H9 (cell line): ENCODE measurements around the gene BNIP5. TPM values are rescaled to one million over a fixed set of nuclear protein-coding genes. Genes with fewer than 3 reads are reported as not detected.

Source experiments
- DNase-seq: peaks from one replicate; pipeline ENCODE4 v3.0.0-alpha.2; 2017
- H2AFZ ChIP-seq: one replicate; pipeline ENCODE4 v1.6.1; 2013; ENCODE audit warnings: mild to moderate bottlenecking, low read length, control low read depth, moderate library complexity
- H2AK5ac ChIP-seq: 2 replicates; pipeline ENCODE4 v1.6.1; 2013; ENCODE audit warnings: low read length, control low read depth, mixed read lengths; ENCODE audit not compliant: insufficient read length
- H2BK120ac ChIP-seq: one replicate; pipeline ENCODE4 v1.6.1; 2013; ENCODE audit warnings: low read depth, mild to moderate bottlenecking, low read length, control low read depth, inconsistent platforms; ENCODE audit not compliant: poor library complexity, severe bottlenecking
- H2BK12ac ChIP-seq: 2 replicates; pipeline ENCODE4 v1.6.1; 2013; ENCODE audit warnings: low read length, control low read depth, mixed read lengths, low read depth; ENCODE audit not compliant: insufficient read length
- H2BK15ac ChIP-seq: 2 replicates; pipeline ENCODE4 v1.6.1; 2013; ENCODE audit warnings: low read depth, low read length, control low read depth
- H2BK20ac ChIP-seq: one replicate; pipeline ENCODE4 v1.6.1; 2013; ENCODE audit warnings: low read depth, mild to moderate bottlenecking, low read length, control low read depth, inconsistent platforms; ENCODE audit not compliant: poor library complexity, severe bottlenecking
- H2BK5ac ChIP-seq: 2 replicates; pipeline ENCODE4 v1.6.1; 2013; ENCODE audit warnings: low read length, control low read depth, mixed read lengths; ENCODE audit not compliant: insufficient read length
- H3K14ac ChIP-seq: 2 replicates; pipeline ENCODE4 v1.6.1; 2013; ENCODE audit warnings: low read length, control low read depth; ENCODE audit not compliant: insufficient read depth
- H3K18ac ChIP-seq: 2 replicates; pipeline ENCODE4 v1.6.1; 2013; ENCODE audit warnings: low read depth, mild to moderate bottlenecking, mixed read lengths, low read length, control low read depth; ENCODE audit not compliant: insufficient read length
- H3K23ac ChIP-seq: 2 replicates; pipeline ENCODE4 v1.6.1; 2013; ENCODE audit warnings: low read length, control low read depth, mixed read lengths, low read depth; ENCODE audit not compliant: insufficient read length
- H3K23me2 ChIP-seq: 2 replicates; pipeline ENCODE4 v1.6.1; 2013; ENCODE audit warnings: low read depth, mild to moderate bottlenecking, mixed read lengths, low read length, control low read depth; ENCODE audit not compliant: insufficient read length, poor library complexity, severe bottlenecking
- H3K27ac ChIP-seq: 2 replicates; pipeline ENCODE4 v1.5.1; 2013; ENCODE audit warnings: low read length, control low read depth, mixed read lengths, low read depth; ENCODE audit not compliant: insufficient read length
- H3K27me3 ChIP-seq: 2 replicates; pipeline ENCODE4 v1.6.1; 2013; ENCODE audit warnings: low read length, control low read depth, inconsistent platforms; ENCODE audit not compliant: insufficient read depth
- H3K4ac ChIP-seq: 2 replicates; pipeline ENCODE4 v1.6.1; 2013; ENCODE audit warnings: low read depth, mild to moderate bottlenecking, control low read depth, inconsistent platforms, low read length, moderate library complexity
- H3K4me1 ChIP-seq: 2 replicates; pipeline ENCODE4 v1.6.1; 2013; ENCODE audit warnings: low read length, control low read depth, inconsistent platforms; ENCODE audit not compliant: insufficient read depth
- H3K4me2 ChIP-seq: 2 replicates; pipeline ENCODE4 v1.6.1; 2013; ENCODE audit warnings: low read length, control low read depth, mixed read lengths; ENCODE audit not compliant: insufficient read length, insufficient read depth
- H3K56ac ChIP-seq: 2 replicates; pipeline ENCODE4 v1.6.1; 2013; ENCODE audit warnings: low read depth, mild to moderate bottlenecking, mixed read lengths, low read length, control low read depth; ENCODE audit not compliant: insufficient read length
- H3K79me1 ChIP-seq: 2 replicates; pipeline ENCODE4 v1.6.1; 2013; ENCODE audit warnings: low read depth, mild to moderate bottlenecking, moderate library complexity, low read length, control low read depth, inconsistent platforms; ENCODE audit not compliant: insufficient read depth, poor library complexity, severe bottlenecking
- H3K79me2 ChIP-seq: 2 replicates; pipeline ENCODE4 v1.6.1; 2013; ENCODE audit warnings: low read length, control low read depth, inconsistent platforms; ENCODE audit not compliant: insufficient read depth
- H3K9ac ChIP-seq: 2 replicates; pipeline ENCODE4 v1.6.1; 2013; ENCODE audit warnings: low read length, control low read depth, mixed read lengths; ENCODE audit not compliant: insufficient read length; ENCODE audit errors: extremely low read depth
- H3K9me3 ChIP-seq: one replicate; pipeline ENCODE4 v1.6.1; 2013; ENCODE audit warnings: low read depth, low read length, inconsistent platforms; ENCODE audit not compliant: control insufficient read depth
- H3T11ph ChIP-seq: one replicate; pipeline ENCODE4 v1.6.1; 2013; ENCODE audit warnings: mild to moderate bottlenecking, low read length, control low read depth, inconsistent platforms
- H4K20me1 ChIP-seq: one replicate; pipeline ENCODE4 v1.6.1; 2013; ENCODE audit not compliant: control insufficient read depth, insufficient read length, insufficient read depth
- H4K5ac ChIP-seq: 2 replicates; pipeline ENCODE4 v1.6.1; 2013; ENCODE audit warnings: low read depth, mild to moderate bottlenecking, mixed read lengths, low read length, control low read depth; ENCODE audit not compliant: insufficient read length
- H4K8ac ChIP-seq: replicated peaks from 2 replicates; pipeline ENCODE4 v1.6.1; 2013; ENCODE audit warnings: low read length, control low read depth, mixed read lengths, low read depth; ENCODE audit not compliant: insufficient read length
- H4K91ac ChIP-seq: 2 replicates; pipeline ENCODE4 v1.6.1; 2013; ENCODE audit warnings: low read depth, mild to moderate bottlenecking, moderate library complexity, mixed read lengths, low read length, control low read depth; ENCODE audit not compliant: insufficient read length
- H3K27ac Mint-ChIP-seq, 3 experiments: 2 replicates in 2 of 3; 3 replicates in 1 of 3; pipeline ENCODE4 v1.8.0; 2020 to 2021; ENCODE audit warnings: mixed read lengths in 3 of 3, mild to moderate bottlenecking in 1 of 3, moderate library complexity in 1 of 3
- H3K27me3 Mint-ChIP-seq: 2 replicates; pipeline ENCODE4 v1.8.0; 2021; ENCODE audit warnings: low read depth, mild to moderate bottlenecking, moderate library complexity, mixed read lengths
- H3K36me3 Mint-ChIP-seq, 3 experiments: 2 replicates in 2 of 3; 3 replicates in 1 of 3; pipeline ENCODE4 v1.8.0; 2020 to 2021; ENCODE audit warnings: low read depth in 3 of 3, mixed read lengths in 3 of 3; ENCODE audit not compliant: insufficient read depth in 1 of 3
- H3K4me1 Mint-ChIP-seq, 2 experiments: 2 replicates each; pipeline ENCODE4 v1.8.0; 2020; ENCODE audit warnings: mixed read lengths in 2 of 2
- H3K4me3 Mint-ChIP-seq, 2 experiments: 2 replicates in 1 of 2; 3 replicates in 1 of 2; pipeline ENCODE4 v1.8.0; 2020 to 2021; ENCODE audit warnings: mild to moderate bottlenecking in 2 of 2, mixed read lengths in 2 of 2, moderate library complexity in 1 of 2
- H3K9me3 Mint-ChIP-seq, 2 experiments: 2 replicates in 1 of 2; 3 replicates in 1 of 2; pipeline ENCODE4 v1.8.0; 2020; ENCODE audit warnings: mild to moderate bottlenecking in 2 of 2, mixed read lengths in 2 of 2, moderate library complexity in 1 of 2
- WGBS: extraction: QIAGEN DNeasy Blood & Tissue Kit; methylation state at CpG from one replicate; pipeline ENCODE4 v1.1.7; 2013; ENCODE audit warnings: missing lambda C conversion rate, low lambda C conversion rate, mixed read lengths; ENCODE audit not compliant: insufficient read length; ENCODE audit errors: extremely low coverage; 5-methylcytosine and 5-hydroxymethylcytosine counted together
- total RNA-seq: library from RNA; stranded (reverse); gene quantifications from 2 replicates; pipeline ENCODE4 v1.2.1, GENCODE V29; 2021
- TF ChIP-seq, protein P1 (sequence below): fragments of 200-600 bp; sonication (generic); conservative IDR thresholded peaks from 3 replicates; pipeline ENCODE4 v1.8.0; 2021; ENCODE audit warnings: antibody characterized with exemption, mild to moderate bottlenecking

Gene BNIP5
- total RNA-seq, 1 experiment from 2014 or later, result not detected

DNA sequence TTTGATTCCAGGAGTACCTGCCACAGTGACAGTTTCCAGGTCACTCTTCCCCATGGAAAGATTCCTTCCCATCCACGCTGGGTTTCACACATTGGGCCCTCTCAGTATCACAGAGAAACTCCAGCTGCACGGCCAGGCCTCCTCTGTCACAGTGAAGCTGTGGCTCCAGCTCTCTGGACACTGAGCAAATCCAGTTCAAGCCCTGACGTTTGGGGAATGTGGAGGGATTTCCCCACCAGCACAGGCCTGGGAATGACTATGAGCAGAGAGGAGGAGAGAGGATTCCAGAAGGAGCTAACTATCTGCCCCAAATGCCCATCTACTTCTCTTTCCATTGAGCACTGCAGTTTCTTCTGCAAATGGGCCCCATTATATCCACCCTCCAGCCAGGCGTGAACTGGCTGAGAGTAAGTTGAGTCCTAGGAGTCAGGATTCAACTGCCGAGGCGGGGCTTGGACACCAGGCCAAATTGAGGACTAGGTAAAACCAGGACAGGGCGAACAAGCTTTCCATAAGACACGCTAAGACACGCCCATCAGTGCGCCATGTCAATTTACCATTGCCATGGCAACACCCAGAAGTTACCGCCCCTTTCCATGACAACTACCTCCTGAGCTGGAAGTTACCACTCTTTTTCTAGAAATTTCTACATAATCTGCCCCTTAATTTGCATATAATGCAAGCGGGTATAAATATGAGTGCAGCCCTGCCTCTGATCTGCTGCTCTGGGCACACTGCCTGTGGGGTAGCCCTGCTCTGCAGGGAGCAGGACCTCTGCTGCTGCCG is 9.2 kb upstream of the BNIP5 start:
- no peaks in the 10 kb centered on the region for H4K20me1 ChIP-seq
- no peak overlapping the region for H2AK5ac ChIP-seq
- no peak overlapping the region for H3K56ac ChIP-seq
- no peaks in the 10 kb centered on the region for H3K79me2 ChIP-seq
- no peaks in the 10 kb centered on the region for H3K4me1 ChIP-seq
- no peak overlapping the region for H2BK5ac ChIP-seq
- H3K23me2 ChIP-seq, result peaks cover under 1% of the 10 kb centered on the region
- no peaks in the 10 kb centered on the region for H3K9me3 ChIP-seq
- H4K8ac ChIP-seq, result no peak overlapping the region
- no peak overlapping the region for H3K4me3 Mint-ChIP-seq
- H2BK20ac ChIP-seq, result no peak overlapping the region
- H3K79me1 ChIP-seq, result no peaks in the 10 kb centered on the region
- peak; percentile 75 for DNase-seq
- H3K23ac ChIP-seq, result no peak overlapping the region
- no peak overlapping the region for H2BK120ac ChIP-seq
- H3K27me3 ChIP-seq, result no peaks in the 10 kb centered on the region
- H3K27me3 Mint-ChIP-seq, result peaks cover 5% of the 10 kb centered on the region
- no peak overlapping the region for H2AFZ ChIP-seq
- H4K91ac ChIP-seq, result no peak overlapping the region
- H3K27ac ChIP-seq, result no peak overlapping the region
- no peak overlapping the region for H3K4me2 ChIP-seq
- no peak overlapping the region for H3T11ph ChIP-seq
- H3K9me3 Mint-ChIP-seq, result no peaks in the 10 kb centered on the region; a peak in 1 of 5 replicates
- no peaks in the 10 kb centered on the region for H3K36me3 Mint-ChIP-seq
- no peak overlapping the region for H4K5ac ChIP-seq
- no peak overlapping the region for H3K4ac ChIP-seq
- H3K18ac ChIP-seq, result no peak overlapping the region
- peaks cover under 1 to 3% of the 10 kb centered on the region in 2 experiments for H3K4me1 Mint-ChIP-seq
- H2BK12ac ChIP-seq, result no peak overlapping the region
- H2BK15ac ChIP-seq, result no peak overlapping the region
- H3K27ac Mint-ChIP-seq, result no peak overlapping the region
- no CpG with 5 or more reads among the region's 13 CpGs for WGBS
- TF ChIP-seq, protein P1, sequence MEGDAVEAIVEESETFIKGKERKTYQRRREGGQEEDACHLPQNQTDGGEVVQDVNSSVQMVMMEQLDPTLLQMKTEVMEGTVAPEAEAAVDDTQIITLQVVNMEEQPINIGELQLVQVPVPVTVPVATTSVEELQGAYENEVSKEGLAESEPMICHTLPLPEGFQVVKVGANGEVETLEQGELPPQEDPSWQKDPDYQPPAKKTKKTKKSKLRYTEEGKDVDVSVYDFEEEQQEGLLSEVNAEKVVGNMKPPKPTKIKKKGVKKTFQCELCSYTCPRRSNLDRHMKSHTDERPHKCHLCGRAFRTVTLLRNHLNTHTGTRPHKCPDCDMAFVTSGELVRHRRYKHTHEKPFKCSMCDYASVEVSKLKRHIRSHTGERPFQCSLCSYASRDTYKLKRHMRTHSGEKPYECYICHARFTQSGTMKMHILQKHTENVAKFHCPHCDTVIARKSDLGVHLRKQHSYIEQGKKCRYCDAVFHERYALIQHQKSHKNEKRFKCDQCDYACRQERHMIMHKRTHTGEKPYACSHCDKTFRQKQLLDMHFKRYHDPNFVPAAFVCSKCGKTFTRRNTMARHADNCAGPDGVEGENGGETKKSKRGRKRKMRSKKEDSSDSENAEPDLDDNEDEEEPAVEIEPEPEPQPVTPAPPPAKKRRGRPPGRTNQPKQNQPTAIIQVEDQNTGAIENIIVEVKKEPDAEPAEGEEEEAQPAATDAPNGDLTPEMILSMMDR, result no peak
- no peak overlapping the region for H3K9ac ChIP-seq
- no peak overlapping the region; the same call in 1 of the 2 replicates for H3K14ac ChIP-seq
